GM20431 (cell line): Measurements from ENCODE around the gene LRRC7.
"Not testable (repeated sequence)": the region's sequence is repeated elsewhere in the genome, so short reads cannot be mapped to it uniquely, and the experiment has no call there.

Experiments used
- in situ Hi-C: fragments of 300-500 bp; cut with MseI, MboI; formaldehyde crosslinking; loops from one replicate; pipeline ENCODE4 v1.15.0; 2020; ENCODE audit warnings: low sequenced_read_pairs; ENCODE audit not compliant: unreplicated experiment

The LRRC7 gene

DNA sequence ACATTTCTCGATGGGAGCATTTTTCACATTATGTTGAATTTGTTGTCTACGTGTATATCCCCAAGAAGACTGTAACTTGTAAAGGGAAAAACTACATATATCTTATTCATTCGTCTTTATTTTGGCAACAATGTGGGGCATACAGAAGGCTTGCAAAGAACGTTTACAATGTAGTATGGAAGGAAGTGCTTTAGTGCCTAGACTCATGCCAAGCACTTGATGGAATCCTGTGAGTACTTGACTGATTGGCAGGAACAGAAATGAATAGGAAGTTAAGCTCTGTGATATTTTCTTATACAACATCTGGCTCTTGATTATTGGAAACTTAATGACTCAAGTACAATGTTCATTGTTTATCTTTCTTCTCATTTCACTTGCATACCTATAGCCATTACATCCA lies 284.4 kb downstream of the LRRC7 start:
- in situ Hi-C loops = no loop called here

DNA sequence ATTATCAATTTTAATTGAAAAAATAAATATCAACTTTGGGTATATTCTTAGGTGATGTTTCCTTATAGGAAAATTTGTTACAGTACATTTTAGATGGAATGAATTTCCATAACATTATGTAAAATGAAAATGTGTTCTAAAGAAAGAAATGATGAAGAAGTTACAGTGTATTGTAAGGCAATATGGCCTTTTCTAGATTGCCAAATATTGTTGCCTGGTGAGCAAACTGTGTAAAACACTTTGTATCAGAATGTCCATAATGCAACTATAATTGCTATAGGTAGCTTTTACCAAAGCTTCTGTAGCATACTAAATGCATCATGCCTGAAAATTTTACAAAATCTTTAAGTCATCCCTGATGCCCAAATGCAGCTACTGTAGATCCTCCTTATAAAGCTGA lies 285.0 kb downstream of the LRRC7 start:
- in situ Hi-C loops = no loop called here

GRCh38 chr1:69858534-69858933 lies 290.8 kb downstream of the LRRC7 start:
- in situ Hi-C loops = no loop called here

GRCh38 chr1:69861641-69862040 lies 293.9 kb downstream of the LRRC7 start:
- in situ Hi-C loops = no loop called here

DNA sequence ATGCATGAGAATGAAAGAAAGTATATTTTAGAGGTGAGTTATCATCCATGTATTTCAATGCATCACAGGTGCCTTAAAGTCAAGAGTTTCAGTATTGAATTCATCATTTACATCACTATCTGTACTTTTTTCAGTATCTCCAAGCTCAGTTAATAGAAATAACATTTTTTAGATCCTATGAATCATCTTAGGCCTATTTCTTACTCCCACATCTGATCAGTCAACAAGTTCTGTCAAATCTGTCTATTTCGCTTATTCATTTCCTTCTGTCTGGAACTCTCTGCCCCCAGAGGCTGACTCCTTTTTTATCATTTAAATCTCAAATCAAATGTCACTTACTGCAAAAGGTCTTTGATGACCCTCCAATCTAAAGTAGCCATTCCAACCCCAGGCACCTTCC lies 295.2 kb downstream of the LRRC7 start:
- in situ Hi-C loops = no loop called here

GRCh38 chr1:69863704-69864103 lies 296.0 kb downstream of the LRRC7 start:
- in situ Hi-C loops = no loop called here

DNA sequence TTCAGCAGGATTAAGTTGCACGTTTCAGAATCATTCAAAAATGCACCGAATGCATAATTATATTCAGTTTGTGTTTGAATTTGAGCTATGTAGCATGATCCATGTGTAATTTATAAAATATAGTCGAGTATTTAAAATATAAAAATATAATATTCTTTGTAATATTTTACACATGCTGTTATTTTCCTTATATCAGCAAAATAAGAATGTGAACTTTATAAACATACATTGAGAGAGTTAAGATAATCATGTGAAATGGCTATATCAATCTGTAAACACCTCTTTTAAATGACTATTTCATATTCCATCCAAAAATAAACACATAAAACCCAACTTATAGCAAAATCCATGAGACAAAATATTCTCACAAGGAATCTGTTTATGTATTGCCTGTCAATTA lies 303.7 kb downstream of the LRRC7 start:
- in situ Hi-C loops = no loop called here

GRCh38 chr1:69878338-69878737 lies 310.6 kb downstream of the LRRC7 start:
- in situ Hi-C loops = no loop called here

GRCh38 chr1:69888016-69888415 lies 320.3 kb downstream of the LRRC7 start:
- in situ Hi-C loops = not testable (repeated sequence)

DNA sequence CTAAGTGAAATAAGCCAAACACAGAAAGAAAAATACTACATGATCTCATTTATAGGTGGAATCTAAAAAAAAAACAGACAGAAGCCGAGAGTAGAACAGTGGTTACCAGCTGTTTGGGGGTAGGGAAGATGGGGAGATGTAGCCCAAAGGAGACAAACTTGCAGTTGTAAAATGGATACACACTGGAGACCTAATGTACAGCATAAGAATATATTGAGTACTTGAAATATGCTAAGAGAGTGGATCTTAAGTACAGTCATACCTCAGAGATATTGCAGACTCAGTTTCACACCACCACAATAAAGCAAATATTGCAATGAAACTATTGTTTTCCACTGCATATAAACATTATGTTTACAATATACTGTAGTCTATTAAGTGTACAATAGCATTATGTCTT lies 320.9 kb downstream of the LRRC7 start:
- in situ Hi-C loops = no loop called here

DNA sequence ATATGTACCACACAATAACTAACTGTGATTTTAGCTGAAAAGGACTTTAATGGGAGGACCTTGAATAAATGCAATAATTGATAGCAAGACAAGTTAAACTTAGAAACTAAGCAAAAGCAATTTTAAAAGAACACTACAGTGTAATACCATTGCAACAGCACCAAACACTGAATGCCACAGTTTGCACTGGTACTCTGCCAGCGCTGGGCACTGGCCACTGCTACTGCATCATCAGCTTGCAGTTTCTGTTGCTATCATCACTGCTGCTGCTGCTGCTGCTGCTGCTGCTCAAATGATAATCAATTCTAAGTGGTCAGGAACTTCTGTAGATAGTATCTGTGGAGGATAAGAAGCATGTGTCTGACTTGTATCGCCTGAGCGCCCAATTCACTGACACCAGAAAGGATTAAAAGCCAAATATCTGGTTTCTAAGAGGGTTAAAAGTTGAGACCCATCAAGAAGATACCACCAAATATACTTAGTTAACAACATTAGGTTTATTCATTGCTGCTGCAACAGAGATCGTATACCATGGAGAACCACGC lies 330.8 kb downstream of the LRRC7 start:
- in situ Hi-C loops = no loop called here

GRCh38 chr1:69911301-69911801 lies 343.6 kb downstream of the LRRC7 start:
- in situ Hi-C loops = no loop called here

DNA sequence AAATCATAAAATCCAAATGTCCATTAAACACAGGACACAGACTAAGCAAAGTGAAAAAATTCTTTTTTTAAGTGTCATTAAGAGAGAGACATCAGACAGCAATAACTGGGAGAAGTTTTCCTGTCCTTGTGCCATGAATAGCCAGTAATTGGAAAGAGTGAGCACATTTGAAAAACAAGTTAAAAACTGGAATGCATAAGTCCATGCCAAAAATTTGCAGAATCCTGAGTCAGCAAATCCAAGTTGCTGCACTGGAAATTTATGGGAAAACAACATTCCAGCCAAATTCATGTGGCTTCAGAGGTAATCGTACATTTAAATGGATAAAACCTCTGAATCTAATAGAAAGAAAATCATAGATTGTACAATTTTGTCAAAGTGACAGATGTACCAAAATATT lies 346.3 kb downstream of the LRRC7 start:
- in situ Hi-C loops = no loop called here

DNA sequence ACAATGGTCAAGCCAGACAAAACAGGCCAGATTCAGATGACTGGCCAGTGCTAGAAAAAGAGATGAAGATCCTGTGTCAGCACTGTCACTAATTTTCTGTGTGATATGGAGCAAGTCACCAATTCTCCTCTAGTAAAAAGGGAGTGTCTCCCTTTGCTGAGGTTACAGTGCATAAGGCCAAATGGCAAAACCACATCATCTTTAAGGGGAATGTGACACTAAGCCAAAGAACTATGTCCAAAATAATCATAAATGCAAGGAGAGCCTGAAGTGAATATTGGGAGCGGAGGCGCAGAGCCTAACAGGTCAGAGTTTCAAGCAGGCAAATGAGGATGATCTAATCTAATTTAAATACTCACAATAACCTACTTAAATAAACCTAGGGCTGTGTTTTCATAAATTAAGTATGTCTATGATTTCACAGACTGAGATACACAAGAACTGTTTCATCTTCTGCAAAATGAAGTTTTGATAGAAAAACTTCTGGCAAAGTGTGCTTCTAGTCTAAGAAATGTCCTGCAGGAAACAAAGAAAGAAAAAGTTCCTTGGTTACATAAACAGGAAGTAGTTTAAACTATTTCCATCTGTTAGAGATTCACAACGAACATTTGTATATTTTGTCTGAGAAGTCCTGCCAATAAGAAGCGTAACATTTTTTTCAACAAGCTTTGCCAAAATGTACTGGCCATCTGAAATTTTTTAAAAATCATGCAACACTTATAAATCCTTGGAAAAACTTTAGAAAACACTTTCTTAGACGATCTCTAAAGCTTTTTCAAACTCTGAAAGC lies 347.4 kb downstream of the LRRC7 start:
- in situ Hi-C loops = no loop called here

- in situ Hi-C loops = no loop called here
Measured at GRCh38 chr1:69919129-69919921, 351.6 kb downstream of the LRRC7 start.

GRCh38 chr1:69919922-69920273 lies 352.2 kb downstream of the LRRC7 start:
- in situ Hi-C loops = no loop called here

DNA sequence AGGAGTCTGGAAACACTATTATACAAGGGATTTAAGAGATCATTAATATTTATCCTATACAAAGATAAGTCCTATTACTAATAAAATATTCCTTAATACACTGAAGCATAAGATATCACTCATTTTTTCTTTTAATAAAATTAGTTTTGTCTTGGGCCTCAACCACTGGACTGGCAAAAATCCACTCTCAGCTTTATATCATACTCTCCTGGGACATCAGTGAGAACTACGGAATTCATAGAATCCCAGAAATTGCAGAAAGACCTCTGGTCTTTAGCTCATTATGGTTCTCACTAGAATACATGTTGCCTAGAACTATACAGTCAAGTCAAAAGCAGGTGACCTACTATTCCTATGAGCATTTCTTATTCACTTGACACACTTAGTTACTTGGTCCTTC lies 352.7 kb downstream of the LRRC7 start:
- in situ Hi-C loops = no loop called here

DNA sequence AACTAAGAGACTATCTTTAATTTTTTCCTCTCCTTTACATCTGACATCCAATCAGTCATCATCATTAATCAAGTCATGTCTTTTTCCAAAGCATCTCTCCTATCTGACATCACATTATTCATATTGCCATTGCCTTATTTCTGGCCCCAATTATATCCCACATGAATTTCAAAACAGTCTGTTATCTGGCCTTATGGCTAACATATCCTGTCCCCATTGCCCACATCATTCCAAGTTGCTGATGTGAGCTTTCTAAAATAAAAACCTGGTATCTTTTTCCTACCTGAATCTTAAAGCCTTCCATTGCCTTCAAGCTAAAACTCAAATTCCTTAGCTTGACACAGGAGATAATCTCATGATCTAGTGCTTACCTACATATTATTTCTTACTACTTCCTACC lies 353.8 kb downstream of the LRRC7 start:
- in situ Hi-C loops = no loop called here

DNA sequence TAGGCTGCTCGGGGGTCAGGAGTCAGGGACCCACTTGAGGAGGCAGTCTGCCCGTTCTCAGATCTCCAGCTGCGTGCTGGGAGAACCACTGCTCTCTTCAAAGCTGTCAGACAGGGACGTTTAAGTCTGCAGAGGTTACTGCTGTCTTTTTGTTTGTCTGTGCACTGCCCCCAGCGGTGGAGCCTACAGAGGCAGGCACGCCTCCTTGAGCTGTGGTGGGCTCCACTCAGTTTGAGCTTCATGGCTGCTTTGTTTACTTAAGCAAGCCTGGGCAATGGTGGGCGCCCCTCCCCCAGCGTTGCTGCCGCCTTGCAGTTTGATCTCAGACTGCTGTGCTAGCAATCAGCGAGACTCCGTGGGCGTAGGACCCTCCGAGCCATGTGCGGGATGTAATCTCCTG lies 360.5 kb downstream of the LRRC7 start:
- in situ Hi-C loops = not testable (repeated sequence)

DNA sequence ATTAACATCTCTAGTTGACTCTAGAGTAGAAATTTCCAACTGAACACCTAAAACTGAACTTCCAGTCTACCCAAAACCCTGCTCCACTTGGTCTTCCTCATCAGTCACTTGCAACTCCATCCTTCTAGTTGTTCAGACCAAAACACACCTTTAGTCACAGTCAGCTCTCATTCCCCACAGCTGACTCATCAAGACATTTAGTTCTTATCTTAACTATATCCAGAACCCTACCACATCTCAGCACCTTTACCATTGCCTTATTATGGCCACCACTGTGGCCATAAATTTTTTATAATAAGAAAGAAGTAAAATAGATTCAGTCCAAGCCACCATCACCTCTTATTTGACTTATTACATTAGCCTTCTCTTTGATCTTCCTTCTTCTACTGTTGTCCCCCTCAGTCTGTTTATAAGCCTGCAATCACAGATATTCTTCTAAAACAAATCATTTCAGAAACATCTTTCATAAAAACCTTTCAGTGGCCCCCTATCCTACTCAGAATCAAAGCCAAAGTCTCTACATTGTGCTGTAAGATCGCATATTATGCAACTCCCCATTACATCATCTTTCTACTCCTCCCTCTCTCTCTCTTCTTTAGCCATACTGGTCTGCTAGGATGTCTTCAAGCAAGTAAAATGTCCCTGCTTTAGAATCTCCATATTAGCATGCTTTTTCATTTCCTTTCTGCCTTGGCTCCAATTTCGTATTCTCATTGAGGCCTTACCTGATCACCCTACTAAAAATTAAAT lies 361.8 kb downstream of the LRRC7 start:
- in situ Hi-C loops = no loop called here
